ENCODE results near the gene TRIP12.
A peak's percentile ranks its signal among the peaks of the same experiment; 100 is the strongest.

The TRIP12 gene

GRCh38 chr2:229784791-229785190 lies 137.0 kb downstream of the TRIP12 start:
- H3K4me3 ChIP-seq (ENCODE audit: low read depth, low read length), result no peak overlapping the region
- ChIA-PET CTCF (interaction anchor here (5.5 kb wide), 1 partner anchor 16 kb away, joined by 33 read pairs; no protein-coding TSS in a partner anchor), POLR2A (no interaction called here)
- DNase-seq (ENCODE audit: low read depth, low spot score), result no peak
- TF ChIP-seq CTCF (IDR thresholded peaks at IDR 0.05; ENCODE audit: insufficient read depth, low read length, missing control alignments), result no peak

GRCh38 chr2:229783108-229783721 lies 138.6 kb downstream of the TRIP12 start:
- H3K4me3 ChIP-seq (ENCODE audit: low read depth, low read length), result no peak overlapping the region
- no peak for TF ChIP-seq CTCF (IDR thresholded peaks at IDR 0.05; ENCODE audit: insufficient read depth, low read length, missing control alignments)
- POLR2A ChIA-PET, result no interaction called here
- CTCF ChIA-PET, result interaction anchor here (0.8 to 6.0 kb wide), 8 partner anchors 17 to 226 kb away, joined by 3 to 83 read pairs (median 4); no protein-coding TSS in a partner anchor
- no peak for DNase-seq (ENCODE audit: low read depth, low spot score)

- ChIA-PET CTCF (interaction anchor here (0.6 to 6.0 kb wide), 42 partner anchors 8 to 836 kb away, joined by 3 to 83 read pairs (median 4); partner anchors contain the start of gene SLC16A14), POLR2A (interaction anchor here (1.0 kb wide), 1 partner anchor 140 kb away, joined by 3 read pairs; the partner anchor contains the start of gene TRIP12)
- TF ChIP-seq CTCF (IDR thresholded peaks at IDR 0.05; ENCODE audit: insufficient read depth, low read length, missing control alignments), result peak; percentile 81
- no peak for DNase-seq (ENCODE audit: low read depth, low spot score)
- H3K4me3 ChIP-seq (ENCODE audit: low read depth, low read length), result no peak overlapping the region
Observed at GRCh38 chr2:229780856-229781773, 140.7 kb downstream of the TRIP12 start.

GRCh38 chr2:229779650-229780049 lies 142.2 kb downstream of the TRIP12 start:
- POLR2A ChIA-PET, result no interaction called here
- H3K4me3 ChIP-seq (ENCODE audit: low read depth, low read length), result no peak overlapping the region
- CTCF ChIA-PET, result interaction anchor here (0.5 to 6.0 kb wide), 24 partner anchors 8 to 381 kb away, joined by 3 to 83 read pairs (median 4); no protein-coding TSS in a partner anchor
- DNase-seq (ENCODE audit: low read depth, low spot score), result no peak
- TF ChIP-seq CTCF (IDR thresholded peaks at IDR 0.05; ENCODE audit: insufficient read depth, low read length, missing control alignments), result no peak

GRCh38 chr2:229777716-229778115 lies 144.1 kb downstream of the TRIP12 start:
- H3K4me3 ChIP-seq (ENCODE audit: low read depth, low read length), result no peak overlapping the region
- ChIA-PET CTCF (interaction anchor here (6.0 kb wide), 1 partner anchor 23 kb away, joined by 83 read pairs; no protein-coding TSS in a partner anchor), POLR2A (no interaction called here)
- TF ChIP-seq CTCF (IDR thresholded peaks at IDR 0.05; ENCODE audit: insufficient read depth, low read length, missing control alignments), result no peak
- DNase-seq (ENCODE audit: low read depth, low spot score), result no peak

All from AG04449 (cell line).